Measurements from ENCODE around the gene MGRN1.

The MGRN1 gene

DNA sequence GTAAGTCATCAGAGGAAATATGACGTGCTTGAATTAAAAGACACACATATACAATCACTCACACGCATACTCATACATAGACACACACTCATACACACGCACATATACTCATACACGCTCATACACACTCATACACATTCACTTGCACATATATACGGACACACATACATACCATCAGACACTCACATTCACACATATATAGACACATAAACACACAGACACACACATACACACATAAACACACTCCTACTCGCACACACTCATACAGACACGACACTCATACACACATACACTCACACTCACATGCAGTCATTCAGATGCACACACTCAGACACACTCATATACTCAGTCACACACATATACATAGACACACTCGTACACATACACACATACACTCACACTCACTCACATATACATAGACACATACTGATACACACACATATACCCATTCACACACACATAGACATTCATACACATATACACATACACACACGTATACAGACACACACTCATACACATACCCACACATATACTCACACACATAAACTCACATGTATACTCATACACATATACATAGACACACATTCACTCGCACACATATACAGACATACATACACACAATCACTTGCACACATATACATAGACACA, 43.8 kb downstream of the MGRN1 start:
- TF ChIP-seq, protein P1, sequence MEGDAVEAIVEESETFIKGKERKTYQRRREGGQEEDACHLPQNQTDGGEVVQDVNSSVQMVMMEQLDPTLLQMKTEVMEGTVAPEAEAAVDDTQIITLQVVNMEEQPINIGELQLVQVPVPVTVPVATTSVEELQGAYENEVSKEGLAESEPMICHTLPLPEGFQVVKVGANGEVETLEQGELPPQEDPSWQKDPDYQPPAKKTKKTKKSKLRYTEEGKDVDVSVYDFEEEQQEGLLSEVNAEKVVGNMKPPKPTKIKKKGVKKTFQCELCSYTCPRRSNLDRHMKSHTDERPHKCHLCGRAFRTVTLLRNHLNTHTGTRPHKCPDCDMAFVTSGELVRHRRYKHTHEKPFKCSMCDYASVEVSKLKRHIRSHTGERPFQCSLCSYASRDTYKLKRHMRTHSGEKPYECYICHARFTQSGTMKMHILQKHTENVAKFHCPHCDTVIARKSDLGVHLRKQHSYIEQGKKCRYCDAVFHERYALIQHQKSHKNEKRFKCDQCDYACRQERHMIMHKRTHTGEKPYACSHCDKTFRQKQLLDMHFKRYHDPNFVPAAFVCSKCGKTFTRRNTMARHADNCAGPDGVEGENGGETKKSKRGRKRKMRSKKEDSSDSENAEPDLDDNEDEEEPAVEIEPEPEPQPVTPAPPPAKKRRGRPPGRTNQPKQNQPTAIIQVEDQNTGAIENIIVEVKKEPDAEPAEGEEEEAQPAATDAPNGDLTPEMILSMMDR (IDR thresholded peaks at IDR 0.05; ENCODE audit: borderline replicate concordance, control extremely low read depth, extremely low read depth, insufficient read depth, missing control alignments), result no peak
- DNase-seq (ENCODE audit: low spot score), result no peak
- in situ Hi-C loops (cut with MboI; ENCODE audit: low sequenced_read_pairs, unreplicated experiment), result no loop called here

DNA sequence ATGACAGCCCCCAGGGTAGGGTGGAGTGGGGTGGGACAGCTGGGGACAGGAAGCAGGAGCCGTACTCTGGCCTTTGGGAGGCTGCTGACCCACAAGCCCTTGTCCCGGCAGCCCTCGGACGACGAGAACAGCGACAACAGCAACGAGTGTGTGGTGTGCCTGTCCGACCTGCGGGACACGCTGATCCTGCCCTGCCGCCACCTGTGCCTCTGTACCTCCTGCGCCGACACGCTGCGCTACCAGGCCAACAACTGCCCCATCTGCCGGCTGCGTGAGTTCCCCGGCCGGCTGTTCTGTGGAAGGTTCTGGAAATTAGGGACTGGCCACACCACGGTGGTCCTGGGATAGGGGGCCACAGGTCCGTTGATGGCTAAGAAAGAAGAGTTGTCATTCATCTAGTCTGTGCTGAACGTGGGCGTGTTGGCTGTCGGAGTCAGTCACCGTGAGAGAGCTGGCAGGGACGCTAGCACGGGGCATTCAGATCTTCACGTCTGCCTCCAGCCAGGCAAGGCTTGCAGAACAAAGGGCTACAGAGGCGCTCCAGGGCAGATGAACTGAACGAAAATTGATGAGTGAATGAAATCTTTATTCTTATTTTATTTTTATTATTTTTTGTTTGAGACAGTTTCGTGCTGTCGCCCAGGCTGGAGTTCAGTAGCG, 48.9 kb downstream of the MGRN1 start:
- DNase-seq (ENCODE audit: low spot score), result no peak
- TF ChIP-seq, protein P1 (IDR thresholded peaks at IDR 0.05; ENCODE audit: borderline replicate concordance, control extremely low read depth, extremely low read depth, insufficient read depth, missing control alignments), result no peak
- in situ Hi-C loops (cut with MboI; ENCODE audit: low sequenced_read_pairs, unreplicated experiment), result no loop called here

DNA sequence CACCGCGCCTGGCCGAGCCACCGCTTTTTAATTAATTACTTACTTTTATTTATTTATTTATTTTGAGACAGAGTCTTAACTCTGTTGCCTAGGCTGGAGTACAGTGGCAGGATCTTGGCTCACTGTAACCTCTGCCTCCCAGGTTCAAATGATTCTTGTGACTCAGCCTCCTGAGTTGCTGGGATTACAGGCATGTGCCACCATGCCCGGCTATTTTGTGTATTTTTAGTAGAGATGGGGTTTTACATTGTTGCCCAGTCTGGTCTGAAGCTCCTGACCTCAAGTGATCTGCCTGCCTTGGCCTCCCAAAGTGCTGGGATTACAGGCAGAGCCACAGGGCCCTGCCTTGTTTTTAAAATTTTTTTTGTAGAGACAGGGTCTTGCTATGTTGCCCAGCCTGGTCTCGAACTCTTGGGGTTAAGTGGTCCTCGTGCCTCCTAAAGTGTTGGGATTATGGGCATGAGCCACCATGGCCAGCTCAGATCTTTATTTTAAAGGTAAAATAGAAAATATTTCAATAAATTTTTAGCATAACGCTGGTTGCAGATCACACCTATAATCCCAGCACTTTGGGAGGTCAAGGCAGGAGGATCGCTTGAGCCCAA, 50.4 kb downstream of the MGRN1 start:
- no peak for DNase-seq (ENCODE audit: low spot score)
- in situ Hi-C loops (cut with MboI; ENCODE audit: low sequenced_read_pairs, unreplicated experiment), result no loop called here
- TF ChIP-seq, protein P1 (IDR thresholded peaks at IDR 0.05; ENCODE audit: borderline replicate concordance, control extremely low read depth, extremely low read depth, insufficient read depth, missing control alignments), result no peak

DNA sequence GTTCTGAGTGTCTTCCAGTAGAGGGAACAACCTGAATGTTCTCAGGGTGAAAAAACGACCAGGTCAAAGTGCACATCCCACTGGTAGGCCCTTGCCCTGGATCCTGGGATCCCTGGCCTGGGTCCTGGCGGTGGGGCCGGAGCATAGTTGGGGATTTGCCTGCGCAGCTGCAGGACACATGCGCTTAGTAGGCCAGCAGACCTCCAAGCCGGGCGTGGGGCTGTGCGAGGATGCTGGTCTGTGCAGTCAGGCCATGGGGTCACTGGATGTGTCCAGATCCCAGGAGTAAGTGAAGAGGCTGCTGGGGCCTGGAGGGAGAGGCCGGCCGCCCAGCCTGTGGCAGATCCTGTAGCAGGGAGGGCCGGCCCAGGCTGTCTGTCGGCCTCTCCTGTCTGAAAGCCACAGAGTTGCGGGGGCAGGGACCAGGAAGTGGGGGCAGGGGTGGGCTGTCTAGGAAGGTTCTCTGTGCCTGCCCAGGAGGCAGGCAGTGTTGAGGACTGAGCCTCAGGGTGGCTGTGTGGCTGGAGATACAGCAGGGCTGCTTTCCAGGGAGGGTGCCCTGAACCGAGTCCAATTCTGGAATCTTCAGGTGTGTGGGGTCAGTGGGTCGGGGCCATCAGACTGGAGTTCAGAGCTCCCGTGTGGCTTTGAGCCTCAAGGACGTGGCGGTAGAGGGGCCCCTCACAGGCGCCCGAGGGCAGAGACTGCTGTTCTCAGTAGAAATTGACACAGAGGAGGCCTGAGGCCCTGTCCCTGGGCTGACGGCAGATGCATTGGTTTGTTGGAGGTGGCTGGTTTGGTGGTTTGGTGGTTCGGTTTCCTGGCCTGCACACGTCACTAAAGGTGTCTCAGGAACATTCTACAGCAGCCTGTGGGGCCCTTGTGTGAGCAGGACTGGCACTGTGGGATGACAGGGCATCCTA, 51.5 kb downstream of the MGRN1 start:
- TF ChIP-seq, protein P1 (IDR thresholded peaks at IDR 0.05; ENCODE audit: borderline replicate concordance, control extremely low read depth, extremely low read depth, insufficient read depth, missing control alignments), result no peak
- in situ Hi-C loops (cut with MboI; ENCODE audit: low sequenced_read_pairs, unreplicated experiment), result no loop called here
- no peak for DNase-seq (ENCODE audit: low spot score)

DNA sequence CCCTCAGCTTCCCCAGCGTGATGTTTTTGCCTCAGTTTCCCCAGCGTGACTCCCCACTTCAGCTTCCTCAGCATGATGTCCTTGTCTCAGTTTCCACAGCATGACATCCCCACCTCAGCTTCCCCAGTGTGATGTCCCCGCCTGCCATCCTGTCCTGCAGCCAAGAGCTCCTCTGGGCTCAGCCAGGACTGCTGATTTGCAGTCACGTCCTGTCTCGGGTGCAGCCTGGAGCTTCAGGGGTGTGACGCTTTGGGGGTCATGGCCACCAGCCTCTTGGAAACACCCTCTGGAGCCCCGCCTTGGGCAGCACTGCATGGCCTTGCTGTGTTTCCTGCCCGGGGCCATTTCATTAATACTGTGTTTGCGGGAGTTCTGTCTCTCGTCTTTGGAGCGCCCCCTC, 52.2 kb downstream of the MGRN1 start:
- DNase-seq (ENCODE audit: low spot score), result no peak
- in situ Hi-C loops (cut with MboI; ENCODE audit: low sequenced_read_pairs, unreplicated experiment), result no loop called here
- TF ChIP-seq, protein P1 (IDR thresholded peaks at IDR 0.05; ENCODE audit: borderline replicate concordance, control extremely low read depth, extremely low read depth, insufficient read depth, missing control alignments), result no peak

DNA sequence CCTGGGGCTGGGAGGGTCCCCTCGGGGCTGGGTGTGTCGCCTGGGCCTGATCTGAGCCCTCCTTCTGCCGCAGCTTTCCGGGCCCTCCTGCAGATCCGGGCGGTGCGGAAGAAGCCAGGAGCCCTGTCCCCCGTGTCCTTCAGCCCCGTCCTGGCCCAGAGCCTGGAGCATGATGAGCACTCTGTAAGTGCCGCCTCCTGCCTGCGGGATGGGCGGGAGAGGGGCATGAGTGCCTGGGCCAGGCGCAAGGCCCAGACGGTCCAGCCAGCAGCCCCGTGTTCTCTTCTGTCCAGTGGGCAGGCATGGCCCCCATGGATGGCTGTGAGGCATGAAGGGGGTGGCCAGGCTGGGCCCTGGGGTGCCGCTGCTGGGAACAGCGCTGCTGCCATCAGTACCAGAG, 52.8 kb downstream of the MGRN1 start:
- TF ChIP-seq, protein P1 (IDR thresholded peaks at IDR 0.05; ENCODE audit: borderline replicate concordance, control extremely low read depth, extremely low read depth, insufficient read depth, missing control alignments), result no peak
- no peak for DNase-seq (ENCODE audit: low spot score)
- in situ Hi-C loops (cut with MboI; ENCODE audit: low sequenced_read_pairs, unreplicated experiment), result no loop called here

Data from GM13976 (cell line).